ENCODE data around the gene FAM83G.

- TF ChIP-seq CTCF (IDR thresholded peaks at IDR 0.05) (no peak), POLR2A (IDR thresholded peaks at IDR 0.05) (no peak)
Measured at GRCh38 chr17:18950944-18951905, 53.3 kb downstream of the FAM83G start.
